ENCODE data around the gene IGBP1.
"Not testable (repeated sequence)": the region's sequence is repeated elsewhere in the genome, so short reads cannot be mapped to it uniquely, and the experiment has no call there.

IGBP1 gene

GRCh38 chrX:70174754-70175153 lies 41.5 kb downstream of the IGBP1 start:
- H3K4me3 Mint-ChIP-seq = no peak overlapping the region
- no peaks in the 10 kb centered on the region for H3K4me1 Mint-ChIP-seq (ENCODE audit: low read depth in 2 of 2)
- ATAC-seq (replicated peaks) (no peak), DNase-seq (no peak)
- no peaks in the 10 kb centered on the region for H3K9me3 Mint-ChIP-seq
- no peak overlapping the region for H3K27ac Mint-ChIP-seq
- no peaks in the 10 kb centered on the region for H3K27me3 Mint-ChIP-seq
- H3K36me3 Mint-ChIP-seq (ENCODE audit: insufficient read depth) = no peaks in the 10 kb centered on the region

GRCh38 chrX:70175338-70175737 lies 42.1 kb downstream of the IGBP1 start:
- no peaks in the 10 kb centered on the region for H3K27me3 Mint-ChIP-seq

DNA sequence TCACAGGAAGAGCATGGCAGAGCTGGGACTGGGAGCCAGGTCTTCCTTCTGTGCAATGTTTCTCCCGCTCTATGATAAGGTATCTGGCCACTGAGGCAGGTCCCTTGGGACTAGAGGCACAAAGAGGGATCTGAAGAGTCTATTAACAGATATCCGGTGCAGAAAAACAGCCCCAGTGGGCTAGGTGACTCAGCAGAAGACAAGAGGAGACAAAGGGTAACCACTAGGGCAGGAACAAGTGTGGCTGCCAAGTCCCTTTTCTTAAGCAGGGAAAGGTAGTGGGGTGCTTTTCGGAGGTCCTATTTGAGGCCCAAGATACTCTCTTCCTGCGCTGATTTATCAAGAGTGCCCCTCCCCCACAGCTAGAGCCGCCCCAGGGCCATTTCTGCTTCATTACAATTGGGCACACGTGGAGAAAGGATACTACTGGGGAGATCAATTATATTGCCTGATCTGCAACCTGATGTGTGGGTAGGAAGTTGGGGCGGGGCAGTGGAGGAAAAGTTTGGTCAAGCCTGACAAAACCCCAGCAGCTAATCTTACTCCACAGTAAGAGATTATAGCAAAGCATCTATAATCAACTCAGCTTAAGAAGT lies 43.8 kb downstream of the IGBP1 start, which contains the start of gene DGAT2L6:
Gene DGAT2L6, plus strand, starts transcription at position 546 of the 596 bp plus-strand sequence. CDS start 100 bp downstream, outside the sequence.
- Mint-ChIP-seq H3K9me3 (no peaks in the 10 kb centered on the region), H3K4me3 (no peak within 1 kb of the TSS), H3K4me1 (ENCODE audit: low read depth in 2 of 2) (no peaks in the 10 kb centered on the region), H3K36me3 (ENCODE audit: insufficient read depth) (no peaks in the 10 kb centered on the region), H3K27me3 (no peaks in the 10 kb centered on the region), H3K27ac (no peak within 1 kb of the TSS)
- DNase-seq = no peak
- no peak for ATAC-seq (replicated peaks)

More at GRCh38 chrX:70175338-70175737, 42.1 kb downstream of the IGBP1 start:
- DNase-seq = no peak
- H3K27ac Mint-ChIP-seq = no peak overlapping the region
- no peaks in the 10 kb centered on the region for H3K9me3 Mint-ChIP-seq
- H3K36me3 Mint-ChIP-seq (ENCODE audit: insufficient read depth) = no peaks in the 10 kb centered on the region
- H3K4me1 Mint-ChIP-seq (ENCODE audit: low read depth in 2 of 2) = no peaks in the 10 kb centered on the region
- no peak for ATAC-seq (replicated peaks)
- H3K4me3 Mint-ChIP-seq = no peak overlapping the region

- no peak for ATAC-seq (replicated peaks)
- H3K27me3 Mint-ChIP-seq = peaks cover 23 to 29% of the 10 kb centered on the region in 2 donors
- H3K27ac Mint-ChIP-seq = no peak overlapping the region
- H3K9me3 Mint-ChIP-seq = no peaks in the 10 kb centered on the region
- H3K4me3 Mint-ChIP-seq = no peak overlapping the region
- no peaks in the 10 kb centered on the region for H3K36me3 Mint-ChIP-seq (ENCODE audit: insufficient read depth)
- H3K4me1 Mint-ChIP-seq (ENCODE audit: low read depth in 2 of 2) = no peaks in the 10 kb centered on the region
- no peak for DNase-seq
Observed at GRCh38 chrX:70183091-70183490, 49.8 kb downstream of the IGBP1 start.

- Mint-ChIP-seq H3K36me3 (ENCODE audit: insufficient read depth) (peaks cover 3% of the 10 kb centered on the region), H3K4me3 (no peak overlapping the region), H3K9me3 (peaks cover 2 to 10% of the 10 kb centered on the region in 2 donors), H3K4me1 (ENCODE audit: low read depth in 2 of 2) (no peaks in the 10 kb centered on the region), H3K27ac (no peak overlapping the region), H3K27me3 (peaks cover 19 to 33% of the 10 kb centered on the region in 2 donors)
- DNase-seq = no peak
- ATAC-seq (replicated peaks) = no peak
Observed at GRCh38 chrX:70190225-70190624, 57.0 kb downstream of the IGBP1 start.

DNA sequence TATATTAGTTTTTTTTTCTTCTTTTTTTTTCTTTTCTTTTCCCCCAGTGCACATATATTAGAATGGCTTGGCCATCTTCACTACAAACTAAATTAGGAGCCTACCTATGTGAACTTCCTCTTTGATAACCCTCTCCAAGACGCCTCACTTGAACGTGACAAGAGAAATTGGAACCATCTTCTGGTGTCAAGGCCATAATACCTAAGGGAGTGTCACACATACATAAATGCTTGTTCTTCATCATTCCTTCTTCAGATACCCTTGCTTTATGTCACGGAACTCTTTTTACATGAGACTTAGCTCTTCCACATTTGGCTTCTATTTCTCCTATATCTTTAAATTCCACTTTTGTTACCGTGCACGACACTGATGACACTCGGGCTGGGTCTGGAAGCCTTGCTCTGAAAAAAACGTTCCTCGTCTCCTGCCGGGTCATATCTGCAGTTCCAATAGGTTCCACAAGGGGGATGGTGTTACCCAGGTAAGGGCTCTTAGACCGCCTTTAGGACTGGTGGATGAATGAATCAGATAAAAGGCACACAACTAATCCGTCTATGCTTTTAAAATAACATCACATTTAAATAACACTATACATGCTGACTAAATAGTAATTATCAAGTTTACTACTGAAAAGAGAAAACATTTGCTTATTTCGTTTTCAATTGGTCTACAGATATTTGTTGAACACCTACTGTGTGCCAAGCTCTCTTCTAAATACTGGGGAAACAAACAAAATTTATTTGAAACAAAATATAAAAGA lies 63.9 kb downstream of the IGBP1 start:
- Mint-ChIP-seq H3K4me1 (ENCODE audit: low read depth in 2 of 2) (peaks cover 4 to 8% of the 10 kb centered on the region in 2 donors), H3K27ac (peak overlapping the region in 1 of 2 donors; percentile 80), H3K4me3 (no peak overlapping the region), H3K36me3 (ENCODE audit: insufficient read depth) (no peaks in the 10 kb centered on the region), H3K9me3 (no peaks in the 10 kb centered on the region), H3K27me3 (peaks cover 0 to 7% of the 10 kb centered on the region in 2 donors)
- ATAC-seq (replicated peaks) (peak; percentile 86), DNase-seq (peak; percentile 62 to 69 (median 63))

DNA sequence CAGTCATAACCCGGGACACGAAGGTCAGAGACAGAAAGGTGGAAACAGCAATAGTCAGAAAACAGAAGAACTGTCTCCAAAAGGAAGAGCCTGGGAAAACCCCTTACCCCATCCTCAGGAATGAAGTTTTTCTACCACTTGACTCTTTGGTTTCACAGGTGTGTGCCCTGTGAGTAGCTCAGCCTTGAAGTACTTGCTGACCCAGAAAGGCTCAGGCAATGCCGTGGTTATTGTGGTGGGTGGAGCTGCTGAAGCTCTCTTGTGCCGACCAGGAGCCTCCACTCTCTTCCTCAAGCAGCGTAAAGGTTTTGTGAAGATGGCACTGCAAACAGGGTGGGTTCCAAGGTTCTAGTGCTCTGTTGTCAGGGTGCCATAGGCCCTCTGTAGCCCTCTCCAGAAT lies 68.5 kb downstream of the IGBP1 start:
- peaks cover 4 to 8% of the 10 kb centered on the region in 2 donors for H3K4me1 Mint-ChIP-seq (ENCODE audit: low read depth in 2 of 2)
- H3K36me3 Mint-ChIP-seq (ENCODE audit: insufficient read depth) = no peaks in the 10 kb centered on the region
- no peak overlapping the region for H3K27ac Mint-ChIP-seq
- DNase-seq (no peak), ATAC-seq (replicated peaks) (peak; percentile 71)
- H3K4me3 Mint-ChIP-seq = no peak overlapping the region
- peaks cover 0 to 20% of the 10 kb centered on the region in 2 donors for H3K27me3 Mint-ChIP-seq
- no peaks in the 10 kb centered on the region for H3K9me3 Mint-ChIP-seq

DNA sequence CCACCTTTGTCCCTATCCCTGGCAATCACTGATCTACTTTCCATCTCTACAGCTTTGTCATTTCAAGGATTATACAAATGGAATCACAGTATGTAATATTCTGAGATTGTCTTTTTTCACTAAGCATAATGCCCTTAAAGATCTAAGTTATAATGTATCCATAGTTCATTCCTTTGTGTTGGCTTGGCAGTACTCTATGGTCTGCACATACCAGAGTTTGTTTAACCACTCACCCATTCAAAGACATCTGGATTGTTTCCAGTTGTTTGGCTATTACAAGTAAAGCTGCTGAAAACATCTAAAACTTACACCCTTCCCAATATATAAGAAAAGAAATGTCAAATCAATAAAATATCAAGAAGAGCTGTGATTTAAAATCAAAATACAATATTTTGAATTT lies 75.2 kb downstream of the IGBP1 start:
- Mint-ChIP-seq H3K4me1 (ENCODE audit: low read depth in 2 of 2) (no peaks in the 10 kb centered on the region), H3K9me3 (no peaks in the 10 kb centered on the region), H3K27me3 (peaks cover 0 to 13% of the 10 kb centered on the region in 2 donors), H3K36me3 (ENCODE audit: insufficient read depth) (no peaks in the 10 kb centered on the region), H3K4me3 (no peak overlapping the region), H3K27ac (no peak overlapping the region)
- no peak for DNase-seq
- no peak for ATAC-seq (replicated peaks)

- not testable (repeated sequence) for DNase-seq; H3K27me3 Mint-ChIP-seq; H3K4me1 Mint-ChIP-seq (ENCODE audit: low read depth in 2 of 2); H3K27ac Mint-ChIP-seq; ATAC-seq (replicated peaks); H3K4me3 Mint-ChIP-seq; H3K9me3 Mint-ChIP-seq; H3K36me3 Mint-ChIP-seq (ENCODE audit: insufficient read depth)
Observed at GRCh38 chrX:70209570-70209969, 76.3 kb downstream of the IGBP1 start.
